ENCODE data around the gene RHBDL1. TPM values are rescaled to one million over a fixed set of nuclear protein-coding genes. Genes with fewer than 3 reads are reported as not detected.

RHBDL1 gene
- total RNA-seq, 2 experiments from 2014 or later: 1.4 to 1.9 TPM

Other genes with a start within 250 kb of the RHBDL1 start
- 10 to 100 TPM; 85.3 to 93.0 TPM for gene CAPN15, start 148.0 kb upstream of the RHBDL1 start, total RNA-seq
- gene PRR35, start 115.3 kb upstream of the RHBDL1 start, total RNA-seq: not detected
- 1 to 10 TPM; 1.6 TPM for gene NHLRC4, start 108.7 kb upstream of the RHBDL1 start, total RNA-seq
- gene PIGQ, start 105.7 kb upstream of the RHBDL1 start, total RNA-seq: 10 to 100 TPM; 41.2 to 43.0 TPM
- gene RAB40C, start 85.6 kb upstream of the RHBDL1 start, total RNA-seq: 10 to 100 TPM; 13.1 to 15.0 TPM
- under 1 TPM; 0.47 to 0.68 TPM for gene WFIKKN1, start 44.7 kb upstream of the RHBDL1 start, total RNA-seq
- 10 to 100 TPM; 89.0 to 94.0 TPM for gene METTL26, start 39.4 kb upstream of the RHBDL1 start, total RNA-seq
- gene MCRIP2, start 33.8 kb upstream of the RHBDL1 start, total RNA-seq: 10 to 100 TPM; 40.6 to 40.9 TPM
- gene WDR90, start 26.3 kb upstream of the RHBDL1 start, total RNA-seq: 100 to 1,000 TPM in 1 of 2 experiments, 10 to 100 TPM in 1; 96.8 to 106 TPM
- gene RHOT2, start 7.5 kb upstream of the RHBDL1 start, total RNA-seq: 100 to 1,000 TPM; 135 to 139 TPM
- gene STUB1, start 4.7 kb downstream of the RHBDL1 start, total RNA-seq: 10 to 100 TPM; 80.4 to 86.4 TPM
- gene JMJD8, start 8.7 kb downstream of the RHBDL1 start, total RNA-seq: 10 to 100 TPM; 36.1 to 39.0 TPM
- 10 to 100 TPM; 16.9 to 19.4 TPM for gene WDR24, start 14.7 kb downstream of the RHBDL1 start, total RNA-seq
- gene FBXL16, start 30.1 kb downstream of the RHBDL1 start, total RNA-seq: 1 to 10 TPM; 5.9 to 7.3 TPM
- 10 to 100 TPM in 1 of 2 experiments, 1 to 10 TPM in 1; 8.1 to 10.6 TPM for gene METRN, start 39.4 kb downstream of the RHBDL1 start, total RNA-seq
- gene ANTKMT, start 45.5 kb downstream of the RHBDL1 start, total RNA-seq: 10 to 100 TPM; 12.3 to 14.2 TPM
- gene CCDC78, start 50.8 kb downstream of the RHBDL1 start, total RNA-seq: 1 to 10 TPM; 3.9 TPM
- 10 to 100 TPM in 1 of 2 experiments, 1 to 10 TPM in 1; 8.4 to 11.2 TPM for gene HAGHL, start 51.4 kb downstream of the RHBDL1 start, total RNA-seq
- 10 to 100 TPM; 24.9 to 32.4 TPM for gene CIAO3, start 65.3 kb downstream of the RHBDL1 start, total RNA-seq
- gene MSLN, start 85.1 kb downstream of the RHBDL1 start, total RNA-seq: not detected
- gene RPUSD1, start 112.7 kb downstream of the RHBDL1 start, total RNA-seq: 10 to 100 TPM; 25.9 to 30.1 TPM
- gene CHTF18, start 112.9 kb downstream of the RHBDL1 start, total RNA-seq: 100 to 1,000 TPM; 102 to 126 TPM
- not detected for gene GNG13, start 125.1 kb downstream of the RHBDL1 start, total RNA-seq